OCI-LY7 (cell line): ENCODE measurements around the gene PDZD2. TPM values are rescaled to one million over a fixed set of nuclear protein-coding genes. Genes with fewer than 3 reads are reported as not detected.

Experiments
- BruUV-seq: library from RNA; stranded (reverse); fragments of 400-500 nt; replicated peaks from 2 replicates; lab custom pipeline; 2021; lab: Mats Ljungman, UMichigan
- CTCF ChIA-PET: fragments of 300-600 bp; sonication (Branson Sonifier 250); formaldehyde crosslinking; loops from one replicate; lab custom pipeline; 2022; ENCODE audit warnings: antibody characterized with exemption; ENCODE audit not compliant: unreplicated experiment; lab: Charles Lee
- POLR2A ChIA-PET: fragments of 300-600 bp; sonication (Branson Sonifier 250); formaldehyde crosslinking; loops from one replicate; lab custom pipeline; 2022; ENCODE audit warnings: antibody characterized with exemption; lab: Charles Lee
- DNase-seq: peaks from one replicate; pipeline ENCODE4 v3.0.0-alpha.2; 2015; ENCODE audit warnings: low spot score
- H2AFZ ChIP-seq: fragments of 200-600 bp; sonication (generic), shearing (Covaris generic); 2 replicates; pipeline ENCODE4 v1.6.1; 2014; ENCODE audit warnings: mild to moderate bottlenecking, antibody characterized with exemption, low read length, moderate library complexity
- H3K27ac ChIP-seq: fragments of 200-600 bp; sonication (generic); 2 replicates; pipeline ENCODE4 v1.5.1; 2014; ENCODE audit warnings: mixed run types, low read depth, mild to moderate bottlenecking, moderate library complexity, low read length, inconsistent platforms; ENCODE audit not compliant: poor library complexity, severe bottlenecking
- H3K36me3 ChIP-seq: fragments of 200-600 bp; sonication (generic); 2 replicates; pipeline ENCODE4 v1.6.1; 2014; ENCODE audit warnings: mild to moderate bottlenecking, antibody characterized with exemption, low read length, moderate library complexity, mixed read lengths; ENCODE audit not compliant: insufficient read depth
- H3K4me1 ChIP-seq: fragments of 200-600 bp; sonication (generic); 2 replicates; pipeline ENCODE4 v1.5.1; 2014; ENCODE audit warnings: mild to moderate bottlenecking, low read length; ENCODE audit not compliant: insufficient read depth, poor library complexity, severe bottlenecking
- H3K4me2 ChIP-seq: fragments of 200-600 bp; sonication (generic); 2 replicates; pipeline ENCODE4 v1.6.1; 2014; ENCODE audit warnings: mild to moderate bottlenecking, low read length
- H3K4me3 ChIP-seq: fragments of 200-600 bp; sonication (generic); 2 replicates; pipeline ENCODE4 v1.5.1; 2014; ENCODE audit warnings: mild to moderate bottlenecking, low read depth, low read length; ENCODE audit not compliant: poor library complexity, severe bottlenecking
- H3K79me2 ChIP-seq: fragments of 200-600 bp; sonication (generic); 2 replicates; pipeline ENCODE4 v1.6.1; 2016; ENCODE audit warnings: low read depth, mild to moderate bottlenecking, low read length, moderate library complexity, mixed read lengths; ENCODE audit not compliant: insufficient read depth
- H3K9me2 ChIP-seq: fragments of 200-600 bp; sonication (generic); 2 replicates; pipeline ENCODE4 v1.6.1; 2016; ENCODE audit warnings: mild to moderate bottlenecking, low read length, mixed read lengths; ENCODE audit not compliant: insufficient read depth
- H3K9me3 ChIP-seq: fragments of 200-600 bp; sonication (generic); 2 replicates; pipeline ENCODE4 v1.6.1; 2014; ENCODE audit warnings: mild to moderate bottlenecking, mixed run types, low read length, mixed read lengths
- H4K20me1 ChIP-seq: fragments of 200-600 bp; sonication (generic); 2 replicates; pipeline ENCODE4 v1.6.1; 2014; ENCODE audit warnings: mild to moderate bottlenecking, antibody characterized with exemption, low read length, moderate library complexity, mixed read lengths; ENCODE audit not compliant: insufficient read depth
- EZH2phosphoT487 ChIP-seq: fragments of 200-600 bp; sonication (generic); IDR thresholded peaks from 2 replicates; pipeline ENCODE4 v1.6.1; 2018; ENCODE audit warnings: low read depth, borderline replicate concordance, mild to moderate bottlenecking, mixed run types, antibody characterized with exemption, low read length, moderate library complexity, mixed read lengths
- intact Hi-C: fragments of 100-400 bp; cut with micrococcal nuclease; formaldehyde crosslinking; loops from one replicate; pipeline ENCODE4 v1.10.0; 2022; ENCODE audit not compliant: unreplicated experiment
- total RNA-seq, 2 experiments: library from RNA; depleted of rRNA in 1 of 2; stranded (reverse); fragments of >200 nt in 1 of 2; shearing (Covaris generic) in 1 of 2; gene quantifications; 2 replicates each; pipeline ENCODE4 v1.2.3, GENCODE V29; 2014 to 2022
- TF ChIP-seq, protein P1 (sequence below): fragments of 200-600 bp; sonication (generic); conservative IDR thresholded peaks from 2 replicates; pipeline ENCODE4 v1.5.1; 2014; ENCODE audit warnings: mild to moderate bottlenecking, antibody characterized with exemption, low read length, moderate library complexity, mixed read lengths

Gene PDZD2
- total RNA-seq, 2 experiments from 2014 or later: 8.6 to 10.6 TPM

DNA sequence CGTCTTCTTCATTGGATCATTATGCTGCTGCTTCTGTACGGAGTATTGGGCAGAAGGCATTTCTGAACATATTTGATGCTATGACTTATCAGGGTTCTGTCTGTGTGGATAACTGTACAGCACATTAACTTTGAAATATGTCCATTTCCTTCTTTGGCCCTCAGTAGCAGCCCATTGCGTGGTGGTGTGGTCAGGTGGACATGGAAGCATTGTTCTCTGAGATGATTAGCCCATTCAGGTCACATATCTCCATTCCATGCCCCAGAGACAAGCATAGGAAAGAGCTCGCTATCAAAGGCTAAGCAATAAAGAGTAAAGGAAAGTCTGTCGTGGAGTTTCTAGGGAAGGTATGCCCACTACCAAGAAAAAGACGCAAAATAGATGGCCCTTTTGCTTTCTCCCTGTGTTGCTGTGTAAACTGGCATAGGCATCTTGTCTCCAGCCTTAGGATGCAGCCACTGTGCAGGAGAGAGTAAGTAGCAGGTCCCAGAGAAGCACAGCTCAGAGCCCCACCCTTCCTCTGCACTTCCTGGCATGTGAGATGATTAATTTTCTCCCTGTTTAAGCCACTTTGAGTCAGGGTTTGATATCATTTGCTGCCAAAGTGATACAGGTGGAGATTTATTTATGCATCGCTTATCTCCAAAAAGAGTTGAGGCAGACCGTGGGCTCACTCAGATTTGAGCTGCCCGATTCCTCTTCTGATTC lies 221.9 kb downstream of the PDZD2 start:
- Histone ChIP-seq H4K20me1 (no peaks in the 10 kb centered on the region), H3K36me3 (no peaks in the 10 kb centered on the region), H3K79me2 (no peaks in the 10 kb centered on the region), H3K9me3 (peaks cover 9% of the 10 kb centered on the region; the same call in 1 of the 2 replicates), H3K9me2 (no peaks in the 10 kb centered on the region), H3K4me2 (no peak overlapping the region), H3K4me1 (no peaks in the 10 kb centered on the region), H2AFZ (no peak overlapping the region), H3K27ac (no peak overlapping the region), H3K4me3 (no peak overlapping the region)
- ChIA-PET POLR2A (interaction anchor here (0.6 kb wide), 1 partner anchor 205 kb away, joined by 3 read pairs; no protein-coding TSS in a partner anchor), CTCF (no interaction called here)
- no peak for DNase-seq
- BruUV-seq: no TSS peak
- TF ChIP-seq, protein P1, sequence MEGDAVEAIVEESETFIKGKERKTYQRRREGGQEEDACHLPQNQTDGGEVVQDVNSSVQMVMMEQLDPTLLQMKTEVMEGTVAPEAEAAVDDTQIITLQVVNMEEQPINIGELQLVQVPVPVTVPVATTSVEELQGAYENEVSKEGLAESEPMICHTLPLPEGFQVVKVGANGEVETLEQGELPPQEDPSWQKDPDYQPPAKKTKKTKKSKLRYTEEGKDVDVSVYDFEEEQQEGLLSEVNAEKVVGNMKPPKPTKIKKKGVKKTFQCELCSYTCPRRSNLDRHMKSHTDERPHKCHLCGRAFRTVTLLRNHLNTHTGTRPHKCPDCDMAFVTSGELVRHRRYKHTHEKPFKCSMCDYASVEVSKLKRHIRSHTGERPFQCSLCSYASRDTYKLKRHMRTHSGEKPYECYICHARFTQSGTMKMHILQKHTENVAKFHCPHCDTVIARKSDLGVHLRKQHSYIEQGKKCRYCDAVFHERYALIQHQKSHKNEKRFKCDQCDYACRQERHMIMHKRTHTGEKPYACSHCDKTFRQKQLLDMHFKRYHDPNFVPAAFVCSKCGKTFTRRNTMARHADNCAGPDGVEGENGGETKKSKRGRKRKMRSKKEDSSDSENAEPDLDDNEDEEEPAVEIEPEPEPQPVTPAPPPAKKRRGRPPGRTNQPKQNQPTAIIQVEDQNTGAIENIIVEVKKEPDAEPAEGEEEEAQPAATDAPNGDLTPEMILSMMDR: no peak
- TF ChIP-seq EZH2phosphoT487: no peak
- intact Hi-C loops: no loop called here

DNA sequence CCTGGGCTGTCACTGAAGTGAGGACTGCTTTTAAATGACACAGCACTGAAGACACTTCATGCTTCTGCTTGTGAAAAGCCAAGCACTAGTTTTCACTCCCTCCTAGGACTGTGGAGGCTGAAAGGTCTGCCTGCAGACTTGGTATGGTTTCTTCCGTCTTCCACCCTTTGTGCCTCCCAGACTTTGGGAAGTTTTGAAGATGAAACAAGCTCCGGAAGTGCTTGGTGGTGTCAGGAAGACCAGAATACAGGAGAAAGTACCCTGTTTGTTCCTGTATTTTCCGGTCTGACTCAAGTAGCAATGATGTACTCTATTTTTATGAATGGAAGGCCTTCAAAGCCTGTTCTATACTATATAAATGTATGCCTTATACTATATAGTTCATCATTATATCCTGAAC lies 222.7 kb downstream of the PDZD2 start:
- no peaks in the 10 kb centered on the region for H3K36me3 ChIP-seq
- peaks cover 9% of the 10 kb centered on the region; the same call in 1 of the 2 replicates for H3K9me3 ChIP-seq
- no peak overlapping the region for H3K4me3 ChIP-seq
- DNase-seq: no peak
- no peaks in the 10 kb centered on the region for H3K79me2 ChIP-seq
- H4K20me1 ChIP-seq: no peaks in the 10 kb centered on the region
- BruUV-seq: no TSS peak
- H3K4me2 ChIP-seq: no peak overlapping the region
- ChIA-PET CTCF (no interaction called here), POLR2A (no interaction called here)
- no peak overlapping the region for H2AFZ ChIP-seq
- no peaks in the 10 kb centered on the region for H3K4me1 ChIP-seq
- intact Hi-C loops: no loop called here
- H3K27ac ChIP-seq: no peak overlapping the region
- no peak for TF ChIP-seq EZH2phosphoT487
- TF ChIP-seq, protein P1: no peak
- no peaks in the 10 kb centered on the region for H3K9me2 ChIP-seq

DNA sequence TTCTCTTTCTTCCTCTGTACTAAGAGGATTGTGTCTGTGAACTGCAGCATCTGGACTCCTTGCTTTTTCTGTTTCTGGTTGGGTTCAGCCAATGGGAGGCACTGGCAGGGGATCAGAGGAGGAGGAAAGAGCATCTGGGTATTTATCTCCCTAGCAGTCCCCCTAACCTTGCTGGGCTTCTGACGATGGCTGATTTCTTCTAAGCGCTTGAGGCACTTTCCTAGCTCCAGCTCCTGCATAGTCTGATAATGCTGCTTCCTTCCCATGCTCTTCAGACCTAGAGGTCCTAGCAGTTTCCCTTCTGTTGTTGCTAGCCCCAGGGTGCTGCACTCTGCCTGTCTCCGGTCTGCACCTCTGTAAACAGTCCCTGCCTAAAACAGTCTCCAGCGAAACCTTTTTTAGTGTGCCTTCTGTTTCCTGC lies 225.1 kb downstream of the PDZD2 start:
- BruUV-seq: no TSS peak
- Histone ChIP-seq H2AFZ (no peak overlapping the region), H3K4me1 (no peaks in the 10 kb centered on the region), H3K79me2 (no peaks in the 10 kb centered on the region), H3K27ac (no peak overlapping the region), H3K9me2 (no peaks in the 10 kb centered on the region), H3K4me3 (no peak overlapping the region), H3K9me3 (peaks cover 8% of the 10 kb centered on the region; the same call in 1 of the 2 replicates), H4K20me1 (no peaks in the 10 kb centered on the region), H3K4me2 (no peak overlapping the region), H3K36me3 (no peaks in the 10 kb centered on the region)
- ChIA-PET POLR2A (no interaction called here), CTCF (no interaction called here)
- no peak for TF ChIP-seq EZH2phosphoT487
- TF ChIP-seq, protein P1: no peak
- intact Hi-C loops: no loop called here
- DNase-seq: no peak
